ENCODE measurements around the gene SLC27A6.
"Not testable (repeated sequence)": the region's sequence is repeated elsewhere in the genome, so short reads cannot be mapped to it uniquely, and the experiment has no call there.

Gene SLC27A6

GRCh38 chr5:128949847-128950546 lies 15.3 kb upstream of the SLC27A6 start:
- DNase-seq (ENCODE audit: insufficient read length, low spot score) (no peak), FAIRE-seq (no peak)

GRCh38 chr5:128951301-128951700 lies 14.0 kb upstream of the SLC27A6 start:
- not testable (repeated sequence) for FAIRE-seq; DNase-seq (ENCODE audit: insufficient read length, low spot score)

More at GRCh38 chr5:128949847-128950546, 15.3 kb upstream of the SLC27A6 start:
- TF ChIP-seq CTCF (IDR thresholded peaks at IDR 0.05; ENCODE audit: insufficient read depth, missing control alignments): no peak

GRCh38 chr5:128956164-128956563 lies 9.1 kb upstream of the SLC27A6 start:
- FAIRE-seq (no peak), DNase-seq (ENCODE audit: insufficient read length, low spot score) (no peak)
- no peak for TF ChIP-seq CTCF (IDR thresholded peaks at IDR 0.05; ENCODE audit: insufficient read depth, missing control alignments)

GRCh38 chr5:128962211-128962610 lies 3.1 kb upstream of the SLC27A6 start:
- no peak for DNase-seq (ENCODE audit: insufficient read length, low spot score)
- FAIRE-seq: no peak
- no peak for TF ChIP-seq CTCF (IDR thresholded peaks at IDR 0.05; ENCODE audit: insufficient read depth, missing control alignments)

- FAIRE-seq (no peak), DNase-seq (ENCODE audit: insufficient read length, low spot score) (peak; percentile 18)
- TF ChIP-seq CTCF (IDR thresholded peaks at IDR 0.05; ENCODE audit: insufficient read depth, missing control alignments): no peak
Measured at GRCh38 chr5:128965638-128966302, 482 bp downstream of the SLC27A6 start.

GRCh38 chr5:128966375-128966774 lies 1.1 kb downstream of the SLC27A6 start:
- DNase-seq (ENCODE audit: insufficient read length, low spot score): no peak
- no peak for TF ChIP-seq CTCF (IDR thresholded peaks at IDR 0.05; ENCODE audit: insufficient read depth, missing control alignments)
- no peak for FAIRE-seq

GRCh38 chr5:128966846-128967245 lies 1.6 kb downstream of the SLC27A6 start:
- FAIRE-seq (no peak), DNase-seq (ENCODE audit: insufficient read length, low spot score) (no peak)
- no peak for TF ChIP-seq CTCF (IDR thresholded peaks at IDR 0.05; ENCODE audit: insufficient read depth, missing control alignments)

Data from D721Med (cell line).